ENCODE data around the gene INF2. TPM values are rescaled to one million over a fixed set of nuclear protein-coding genes. Genes with fewer than 3 reads are reported as not detected.
A peak's percentile ranks its signal among the peaks of the same experiment; 100 is the strongest.
"Not testable (repeated sequence)": the region's sequence is repeated elsewhere in the genome, so short reads cannot be mapped to it uniquely, and the experiment has no call there.

INF2 gene
- total RNA-seq, 1 donor from 2014 or later = 130 TPM

DNA sequence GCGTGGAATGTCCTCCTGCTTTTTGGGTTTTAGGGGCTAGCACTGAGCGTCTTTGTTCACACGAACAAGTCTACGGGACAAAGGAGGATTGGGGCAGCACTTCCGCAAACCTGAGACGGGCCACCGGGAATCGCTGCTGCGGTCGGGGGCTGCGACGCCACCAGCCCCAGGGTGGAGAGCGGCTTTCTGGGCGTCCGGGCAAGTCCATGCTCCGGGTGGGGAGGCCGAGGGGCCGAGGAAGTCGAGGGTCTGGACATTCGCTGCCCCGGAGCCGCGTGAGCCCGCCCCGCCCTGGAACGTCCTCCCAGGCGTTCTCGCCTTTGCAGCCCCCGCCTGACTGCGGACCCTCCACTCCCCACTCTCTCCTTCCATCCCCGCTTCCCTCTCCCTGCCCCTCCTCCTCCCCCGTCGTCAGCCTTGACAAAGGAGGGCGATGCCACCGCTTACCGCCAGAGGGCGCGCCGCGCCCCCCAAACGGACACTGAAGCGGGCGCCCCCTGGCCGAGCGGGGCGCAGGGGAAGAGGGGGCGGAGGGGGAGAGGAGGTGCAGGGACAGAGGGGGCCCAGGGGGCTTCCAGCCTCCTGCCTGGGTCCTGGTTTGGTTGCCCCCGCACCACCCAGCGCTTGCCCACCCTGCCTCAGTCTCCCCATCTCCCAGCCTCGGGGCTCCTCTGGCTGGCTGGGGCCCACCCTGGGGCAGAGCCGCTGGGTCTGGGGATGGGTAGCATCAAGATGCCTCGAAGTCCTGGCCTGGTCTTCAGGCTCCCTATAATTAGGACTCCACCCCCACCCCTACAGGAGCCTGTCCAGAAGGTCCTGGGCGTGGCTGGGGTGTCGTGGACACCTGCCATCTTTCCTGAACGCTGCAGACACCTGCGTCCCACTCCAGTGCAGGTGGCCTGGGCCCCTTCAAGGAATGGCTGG is 39.1 kb upstream of the INF2 start:
- Mint-ChIP-seq H3K4me1 (ENCODE audit: unreplicated experiment) (peaks cover 2% of the 10 kb centered on the region), H3K4me3 (ENCODE audit: unreplicated experiment) (peak overlapping the region; percentile 67), H3K27me3 (ENCODE audit: unreplicated experiment) (peaks cover 10% of the 10 kb centered on the region), H3K36me3 (ENCODE audit: unreplicated experiment) (no peaks in the 10 kb centered on the region), H3K27ac (ENCODE audit: unreplicated experiment) (no peak overlapping the region), H3K9me3 (ENCODE audit: unreplicated experiment) (no peaks in the 10 kb centered on the region)
- peak; percentile 99 for TF ChIP-seq CTCF (IDR thresholded peaks at IDR 0.05)
- peak; percentile 91 for DNase-seq (ENCODE audit: extremely low spot score, unreplicated experiment)

GRCh38 chr14:104650981-104651875 is 38.2 kb upstream of the INF2 start:
- H3K27ac Mint-ChIP-seq (ENCODE audit: unreplicated experiment) = no peak overlapping the region
- DNase-seq (ENCODE audit: extremely low spot score, unreplicated experiment) = no peak
- no peak for TF ChIP-seq CTCF (IDR thresholded peaks at IDR 0.05)
- peaks cover 8% of the 10 kb centered on the region for H3K4me1 Mint-ChIP-seq (ENCODE audit: unreplicated experiment)
- H3K9me3 Mint-ChIP-seq (ENCODE audit: unreplicated experiment) = no peaks in the 10 kb centered on the region
- H3K36me3 Mint-ChIP-seq (ENCODE audit: unreplicated experiment) = no peaks in the 10 kb centered on the region
- no peak overlapping the region for H3K4me3 Mint-ChIP-seq (ENCODE audit: unreplicated experiment)
- peaks cover 7% of the 10 kb centered on the region for H3K27me3 Mint-ChIP-seq (ENCODE audit: unreplicated experiment)

GRCh38 chr14:104651876-104652260 is 37.5 kb upstream of the INF2 start:
- no peaks in the 10 kb centered on the region for H3K9me3 Mint-ChIP-seq (ENCODE audit: unreplicated experiment)
- TF ChIP-seq CTCF (IDR thresholded peaks at IDR 0.05) = no peak
- no peak for DNase-seq (ENCODE audit: extremely low spot score, unreplicated experiment)

GRCh38 chr14:104652386-104652785 is 37.0 kb upstream of the INF2 start:
- no peak overlapping the region for H3K4me3 Mint-ChIP-seq (ENCODE audit: unreplicated experiment)
- H3K27ac Mint-ChIP-seq (ENCODE audit: unreplicated experiment) = no peak overlapping the region

More at GRCh38 chr14:104651876-104652260, 37.5 kb upstream of the INF2 start:
- no peak overlapping the region for H3K4me3 Mint-ChIP-seq (ENCODE audit: unreplicated experiment)
- peaks cover 15% of the 10 kb centered on the region for H3K4me1 Mint-ChIP-seq (ENCODE audit: unreplicated experiment)
- H3K27me3 Mint-ChIP-seq (ENCODE audit: unreplicated experiment) = peaks cover 5% of the 10 kb centered on the region
- no peak overlapping the region for H3K27ac Mint-ChIP-seq (ENCODE audit: unreplicated experiment)
- no peaks in the 10 kb centered on the region for H3K36me3 Mint-ChIP-seq (ENCODE audit: unreplicated experiment)

DNA sequence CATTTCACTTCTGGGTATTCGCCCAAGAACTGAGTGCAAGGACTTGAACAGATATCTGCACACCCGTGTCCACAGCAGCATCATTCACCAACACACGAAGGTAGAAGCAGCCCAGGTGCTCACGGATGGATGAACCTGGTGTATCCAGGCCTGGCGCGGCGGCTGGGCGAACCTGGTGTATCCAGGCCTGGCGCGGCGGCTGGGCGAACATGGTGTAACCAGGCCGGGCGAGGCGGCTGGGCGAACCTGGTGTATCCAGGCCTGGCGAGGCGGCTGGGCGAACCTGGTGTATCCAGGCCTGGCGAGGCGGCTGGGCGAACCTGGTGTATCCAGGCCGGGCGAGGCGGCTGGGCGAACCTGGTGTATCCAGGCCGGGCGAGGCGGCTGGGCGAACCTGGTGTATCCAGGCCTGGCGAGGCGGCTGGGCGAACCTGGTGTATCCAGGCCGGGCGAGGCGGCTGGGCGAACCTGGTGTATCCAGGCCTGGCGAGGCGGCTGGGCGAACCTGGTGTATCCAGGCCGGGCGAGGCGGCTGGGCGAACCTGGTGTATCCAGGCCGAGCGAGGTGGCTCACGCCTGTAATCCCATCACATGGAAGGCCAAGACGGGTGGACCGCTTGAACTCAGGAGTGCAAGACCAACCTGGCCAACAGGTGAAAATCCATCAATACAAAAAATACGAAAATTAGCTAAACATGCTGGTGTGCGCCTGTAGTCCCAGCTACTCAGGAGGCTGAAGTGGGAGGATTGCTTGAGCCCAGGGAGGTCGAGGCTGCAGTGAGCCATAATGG is 36.1 kb upstream of the INF2 start:
- not testable (repeated sequence) for H3K4me3 Mint-ChIP-seq (ENCODE audit: unreplicated experiment)

More at GRCh38 chr14:104652386-104652785, 37.0 kb upstream of the INF2 start:
- no peaks in the 10 kb centered on the region for H3K36me3 Mint-ChIP-seq (ENCODE audit: unreplicated experiment)
- DNase-seq (ENCODE audit: extremely low spot score, unreplicated experiment) = no peak
- H3K27me3 Mint-ChIP-seq (ENCODE audit: unreplicated experiment) = peaks cover 5% of the 10 kb centered on the region
- peaks cover 16% of the 10 kb centered on the region for H3K4me1 Mint-ChIP-seq (ENCODE audit: unreplicated experiment)
- no peaks in the 10 kb centered on the region for H3K9me3 Mint-ChIP-seq (ENCODE audit: unreplicated experiment)
- TF ChIP-seq CTCF (IDR thresholded peaks at IDR 0.05) = no peak

More for the DNA sequence above, 36.1 kb upstream of the INF2 start:
- not testable (repeated sequence) for H3K36me3 Mint-ChIP-seq (ENCODE audit: unreplicated experiment); H3K9me3 Mint-ChIP-seq (ENCODE audit: unreplicated experiment); H3K27ac Mint-ChIP-seq (ENCODE audit: unreplicated experiment); H3K27me3 Mint-ChIP-seq (ENCODE audit: unreplicated experiment); DNase-seq (ENCODE audit: extremely low spot score, unreplicated experiment)
- H3K4me1 Mint-ChIP-seq (ENCODE audit: unreplicated experiment) = peaks cover 16% of the 10 kb centered on the region

Measured in osteocyte (in vitro differentiated cells).